HG02763 (cell line): Measurements from ENCODE around the gene ZBTB34.

ENCODE experiments used
- ATAC-seq: cut with Tn5 transposase; IDR thresholded peaks from one replicate; pipeline ENCODE4 v1.9.1; 2021; ENCODE audit warnings: mild to moderate bottlenecking, moderate library complexity; ENCODE audit not compliant: unreplicated experiment

Gene ZBTB34

DNA sequence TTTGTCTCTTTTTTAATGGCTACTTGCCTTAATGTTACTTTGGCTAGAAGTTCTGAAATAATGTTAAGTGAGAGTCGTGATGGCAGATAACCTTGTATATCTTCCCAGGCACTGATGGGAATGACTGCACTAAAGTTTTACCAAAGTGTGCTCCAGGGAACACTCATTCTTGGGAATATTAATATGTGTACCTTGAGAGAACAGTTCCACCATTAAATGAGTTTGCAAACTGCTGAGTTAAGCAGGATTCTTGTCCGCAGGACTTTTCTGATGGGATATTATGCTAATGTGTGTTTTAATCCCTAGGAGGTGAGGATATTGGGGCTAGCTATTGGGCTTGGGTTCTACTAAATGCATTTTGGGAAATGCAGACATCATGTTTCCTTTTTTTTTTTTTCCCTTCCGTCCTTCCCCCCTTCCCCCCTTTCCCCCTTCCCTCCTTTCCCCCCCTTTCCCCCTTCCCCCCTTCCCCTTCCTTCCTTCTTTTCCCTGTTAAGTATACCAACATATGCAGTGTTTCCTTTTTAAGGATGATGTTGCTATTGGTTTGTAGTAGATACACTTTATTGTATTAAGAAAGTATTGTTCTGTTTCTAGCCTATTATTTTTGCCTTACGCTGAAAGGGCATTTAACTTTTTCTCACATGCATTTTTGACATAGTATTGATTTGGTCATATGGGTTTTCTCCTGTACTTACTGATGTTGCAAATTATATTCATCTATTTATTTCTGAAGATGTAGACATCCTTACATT lies 15.5 kb downstream of the ZBTB34 start:
- ATAC-seq: no peak

GRCh38 chr9:126876531-126876930 lies 16.1 kb downstream of the ZBTB34 start:
- ATAC-seq: no peak

DNA sequence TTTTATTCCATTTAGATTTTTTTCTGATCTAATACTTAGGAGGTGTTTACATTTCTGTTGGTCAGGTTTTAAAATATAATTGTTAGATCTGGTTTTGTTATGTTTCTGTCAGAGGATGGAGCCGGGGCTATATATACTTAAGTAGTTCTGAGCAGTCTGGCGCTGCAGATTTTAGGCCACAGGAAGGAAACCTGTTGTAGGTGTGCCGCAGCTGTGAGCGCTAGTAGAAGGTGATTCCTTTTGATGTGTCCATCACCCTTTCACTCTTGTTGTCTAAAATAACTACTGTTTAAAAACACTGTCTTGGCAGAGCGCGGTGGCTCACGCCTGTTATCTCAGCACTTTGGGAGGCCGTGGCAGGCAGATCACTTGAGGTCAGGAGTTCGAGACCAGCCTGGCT lies 17.0 kb downstream of the ZBTB34 start:
- no peak for ATAC-seq

- no peak for ATAC-seq
Measured at GRCh38 chr9:126879288-126879687, 18.8 kb downstream of the ZBTB34 start.

GRCh38 chr9:126880226-126880946 lies 19.9 kb downstream of the ZBTB34 start:
- ATAC-seq: no peak

- ATAC-seq: no peak
Measured at GRCh38 chr9:126880947-126881332, 20.5 kb downstream of the ZBTB34 start.

GRCh38 chr9:126882746-126883145 lies 22.3 kb downstream of the ZBTB34 start:
- ATAC-seq: no peak

GRCh38 chr9:126883636-126884035 lies 23.2 kb downstream of the ZBTB34 start:
- no peak for ATAC-seq

DNA sequence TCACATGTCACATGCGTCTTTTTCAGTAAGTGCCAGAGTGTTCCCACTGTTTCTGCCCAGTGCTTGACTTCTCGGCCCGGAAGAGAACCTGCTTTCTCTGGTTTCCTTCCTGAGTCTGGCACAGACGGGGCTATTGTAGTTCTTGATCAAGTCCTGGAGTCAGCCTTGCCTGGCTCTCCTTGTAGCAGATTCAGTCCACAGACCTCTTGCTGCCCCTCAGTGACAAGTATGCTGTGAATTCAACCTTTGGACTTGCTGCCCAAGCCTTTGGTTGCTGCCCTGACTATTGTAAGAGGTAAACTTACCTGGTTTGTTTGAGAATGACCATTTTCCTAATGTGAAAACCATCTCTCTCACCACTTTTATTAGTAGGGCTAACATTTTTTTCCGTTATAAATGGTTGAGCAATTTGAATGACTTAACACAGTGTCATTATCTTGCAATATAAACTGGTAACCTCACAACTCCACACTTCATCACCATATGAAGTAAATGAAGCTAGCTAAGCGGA lies 24.7 kb downstream of the ZBTB34 start:
- no peak for ATAC-seq

- ATAC-seq: no peak
Measured at GRCh38 chr9:126886034-126886822, 25.8 kb downstream of the ZBTB34 start.

- no peak for ATAC-seq
Measured at GRCh38 chr9:126886897-126887296, 26.5 kb downstream of the ZBTB34 start.

DNA sequence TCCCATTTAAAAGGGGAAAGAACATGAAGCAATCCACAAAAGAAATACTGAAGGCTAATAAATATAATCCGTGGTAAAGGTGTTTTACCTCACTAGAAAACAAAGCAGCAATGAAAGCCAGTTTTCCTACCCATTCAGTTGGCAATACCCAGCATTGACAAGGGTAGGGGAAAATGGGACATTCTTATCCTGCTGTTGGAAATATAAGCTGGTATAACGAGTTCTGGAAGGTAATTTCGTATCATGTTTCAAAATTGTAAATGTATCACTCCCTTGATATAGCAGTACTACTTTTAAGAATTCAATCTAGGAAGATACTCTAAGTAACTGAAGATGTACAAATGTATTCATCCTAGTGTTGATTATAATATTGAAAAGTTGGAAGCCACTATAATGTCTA lies 31.2 kb downstream of the ZBTB34 start:
- no peak for ATAC-seq

- no peak for ATAC-seq
Measured at GRCh38 chr9:126893079-126893478, 32.6 kb downstream of the ZBTB34 start.

GRCh38 chr9:126894052-126894603 lies 33.7 kb downstream of the ZBTB34 start:
- no peak for ATAC-seq

- ATAC-seq: no peak
Measured at GRCh38 chr9:126902210-126902609, 41.8 kb downstream of the ZBTB34 start.

DNA sequence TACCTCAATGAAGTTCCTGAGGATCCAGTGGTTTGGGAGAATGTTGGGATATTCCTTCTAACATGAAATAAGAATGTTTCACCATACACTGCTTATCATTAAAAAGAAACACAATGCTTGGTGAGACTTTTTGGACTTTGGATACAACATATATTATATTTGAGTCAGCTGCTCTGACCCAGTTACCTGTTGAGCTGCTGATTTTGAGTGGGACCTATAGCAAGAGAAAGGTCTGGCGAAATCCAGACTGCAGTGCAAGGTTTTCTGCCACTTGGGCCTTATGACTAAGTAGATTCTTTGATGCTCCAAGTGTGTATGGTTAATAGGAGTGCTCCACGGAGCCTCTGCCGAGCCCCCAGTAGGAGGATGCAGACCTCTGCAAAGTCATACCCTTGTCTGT lies 44.1 kb downstream of the ZBTB34 start:
- no peak for ATAC-seq

GRCh38 chr9:126906091-126906490 lies 45.7 kb downstream of the ZBTB34 start:
- ATAC-seq: no peak

DNA sequence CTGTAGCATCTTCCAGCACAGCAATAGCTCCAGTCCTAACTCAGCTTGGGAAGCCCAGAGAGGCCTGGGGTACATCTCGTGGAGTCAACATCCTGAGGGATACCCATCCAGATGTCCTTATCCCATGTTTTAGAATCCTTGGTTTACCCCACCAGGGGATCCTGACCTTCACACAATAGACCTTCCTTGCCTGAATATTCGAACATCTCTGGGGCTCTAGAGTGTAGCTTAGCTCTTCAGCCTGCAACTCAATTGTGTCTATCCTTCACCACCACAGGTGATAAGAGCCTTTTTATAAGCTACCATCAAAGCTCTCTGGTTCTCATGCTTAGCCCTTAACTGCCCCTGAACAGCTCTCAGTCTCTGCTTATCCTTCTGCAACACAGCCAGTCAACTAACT lies 46.6 kb downstream of the ZBTB34 start:
- ATAC-seq: no peak

GRCh38 chr9:126914458-126915280 lies 54.2 kb downstream of the ZBTB34 start, which contains the start of gene RALGPS1:
RALGPS1 (plus strand) TSS chr9:126914782; CDS start chr9:126962290, 47,508 bp downstream.
- peak; percentile 94 for ATAC-seq

DNA sequence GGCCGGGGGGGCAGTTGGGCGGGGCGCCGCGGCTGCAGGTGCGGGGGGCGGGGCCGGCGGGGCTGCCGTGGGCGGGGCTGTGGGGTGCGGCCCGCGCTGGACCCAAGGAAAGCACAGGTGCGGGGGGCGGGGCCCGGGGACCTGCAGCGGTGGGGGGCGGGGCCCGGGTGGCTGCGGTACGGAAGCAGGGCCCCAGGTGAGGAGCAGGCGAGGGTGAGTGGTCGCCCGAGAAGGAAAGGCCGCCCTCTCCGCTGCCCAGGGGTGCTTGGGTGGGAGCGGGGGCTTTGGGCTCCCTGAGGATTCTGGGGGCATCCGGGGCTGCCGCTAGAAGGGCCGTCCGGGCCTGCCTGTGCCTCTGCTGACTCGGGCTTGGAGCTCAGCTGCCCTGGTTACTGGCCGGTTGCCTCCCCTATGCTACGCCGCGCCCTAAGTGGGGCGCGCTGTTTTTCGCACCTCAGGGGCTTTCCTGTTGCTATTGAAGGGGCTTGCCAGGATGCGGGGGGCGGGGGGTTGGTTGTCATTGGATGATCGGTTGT lies 54.9 kb downstream of the ZBTB34 start:
- ATAC-seq: no peak
